Measurements from ENCODE around the gene TMEM132C. TPM values are rescaled to one million over a fixed set of nuclear protein-coding genes. Genes with fewer than 3 reads are reported as not detected.

TMEM132C gene
- total and polyA plus RNA-seq, 2 of the 13 experiments (the other 11 are each of a cell fraction or from before 2014, with no cell fraction given) = not detected

DNA sequence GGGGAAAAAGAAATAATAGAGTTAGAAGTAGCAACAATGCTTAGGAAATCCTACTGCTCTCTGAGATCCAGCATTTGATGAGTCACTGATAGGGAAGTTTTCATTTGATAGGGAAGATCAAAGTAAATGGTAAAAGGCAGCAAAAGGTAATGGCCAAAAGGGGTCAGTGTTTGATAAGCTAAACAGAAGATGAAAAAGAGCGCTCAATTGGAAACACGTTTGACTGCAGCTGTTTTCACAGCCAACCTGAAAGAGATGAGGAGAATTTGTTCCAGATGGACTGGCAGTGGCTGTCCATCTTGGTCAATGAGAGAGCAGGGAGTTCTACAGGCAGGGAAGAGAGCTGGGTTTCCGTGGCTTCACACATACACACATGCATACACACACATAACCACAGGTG is 264.2 kb downstream of the TMEM132C start:
- CTCF ChIA-PET (ENCODE audit: low intra/inter-chr PET ratio, low total read pairs) = no interaction called here
- no TSS peak for BruUV-seq (replicated peaks)

More for the DNA sequence above, 264.2 kb downstream of the TMEM132C start:
- FAIRE-seq (no peak), DNase-seq (ENCODE audit: low spot score) (no peak), ATAC-seq (no peak)
- in situ Hi-C loops (cut with HindIII; ENCODE audit: extremely low pct_ligation_motif_present, low pct_unique_long_range_greater_than_20kb) (no loop called here), intact Hi-C loops (cut with micrococcal nuclease; ENCODE audit: unreplicated experiment) (no loop called here)
- 43% methylated on average over 3 of the region's 3 CpGs for WGBS (ENCODE audit: low lambda C conversion rate)
- Histone ChIP-seq H3K27me3 (ENCODE audit: control insufficient read depth in 1 of 2, insufficient read depth in 2 of 2, low read length in 2 of 2) (no peaks in the 10 kb centered on the region; a peak in 1 of 5 replicates), H3K27ac (ENCODE audit: extremely low read length, insufficient read depth, low read length) (no peak overlapping the region), H3K9me3 (ENCODE audit: low read length) (no peaks in the 10 kb centered on the region), H3K4me2 (ENCODE audit: low read depth, low read length) (no peak overlapping the region), H3K9ac (ENCODE audit: insufficient read depth, low read depth, low read length) (no peak overlapping the region), H4K20me1 (ENCODE audit: insufficient read depth, low read length) (no peaks in the 10 kb centered on the region), H3K4me1 (ENCODE audit: insufficient read depth, low read length) (no peaks in the 10 kb centered on the region), H3K36me3 (replicated peaks in 1 of 2; ENCODE audit: control insufficient read depth in 1 of 2, insufficient read depth in 2 of 2, low read length in 2 of 2) (no peaks in the 10 kb centered on the region), H2AFZ (ENCODE audit: low read length) (no peak overlapping the region), H3K79me2 (ENCODE audit: insufficient read depth, low read length) (no peaks in the 10 kb centered on the region), H3K4me3 (replicated peaks in 1 of 3; ENCODE audit: insufficient read depth in 1 of 3, low read depth in 2 of 3, low read length in 3 of 3) (no peak overlapping the region)
- TF ChIP-seq, protein P1, sequence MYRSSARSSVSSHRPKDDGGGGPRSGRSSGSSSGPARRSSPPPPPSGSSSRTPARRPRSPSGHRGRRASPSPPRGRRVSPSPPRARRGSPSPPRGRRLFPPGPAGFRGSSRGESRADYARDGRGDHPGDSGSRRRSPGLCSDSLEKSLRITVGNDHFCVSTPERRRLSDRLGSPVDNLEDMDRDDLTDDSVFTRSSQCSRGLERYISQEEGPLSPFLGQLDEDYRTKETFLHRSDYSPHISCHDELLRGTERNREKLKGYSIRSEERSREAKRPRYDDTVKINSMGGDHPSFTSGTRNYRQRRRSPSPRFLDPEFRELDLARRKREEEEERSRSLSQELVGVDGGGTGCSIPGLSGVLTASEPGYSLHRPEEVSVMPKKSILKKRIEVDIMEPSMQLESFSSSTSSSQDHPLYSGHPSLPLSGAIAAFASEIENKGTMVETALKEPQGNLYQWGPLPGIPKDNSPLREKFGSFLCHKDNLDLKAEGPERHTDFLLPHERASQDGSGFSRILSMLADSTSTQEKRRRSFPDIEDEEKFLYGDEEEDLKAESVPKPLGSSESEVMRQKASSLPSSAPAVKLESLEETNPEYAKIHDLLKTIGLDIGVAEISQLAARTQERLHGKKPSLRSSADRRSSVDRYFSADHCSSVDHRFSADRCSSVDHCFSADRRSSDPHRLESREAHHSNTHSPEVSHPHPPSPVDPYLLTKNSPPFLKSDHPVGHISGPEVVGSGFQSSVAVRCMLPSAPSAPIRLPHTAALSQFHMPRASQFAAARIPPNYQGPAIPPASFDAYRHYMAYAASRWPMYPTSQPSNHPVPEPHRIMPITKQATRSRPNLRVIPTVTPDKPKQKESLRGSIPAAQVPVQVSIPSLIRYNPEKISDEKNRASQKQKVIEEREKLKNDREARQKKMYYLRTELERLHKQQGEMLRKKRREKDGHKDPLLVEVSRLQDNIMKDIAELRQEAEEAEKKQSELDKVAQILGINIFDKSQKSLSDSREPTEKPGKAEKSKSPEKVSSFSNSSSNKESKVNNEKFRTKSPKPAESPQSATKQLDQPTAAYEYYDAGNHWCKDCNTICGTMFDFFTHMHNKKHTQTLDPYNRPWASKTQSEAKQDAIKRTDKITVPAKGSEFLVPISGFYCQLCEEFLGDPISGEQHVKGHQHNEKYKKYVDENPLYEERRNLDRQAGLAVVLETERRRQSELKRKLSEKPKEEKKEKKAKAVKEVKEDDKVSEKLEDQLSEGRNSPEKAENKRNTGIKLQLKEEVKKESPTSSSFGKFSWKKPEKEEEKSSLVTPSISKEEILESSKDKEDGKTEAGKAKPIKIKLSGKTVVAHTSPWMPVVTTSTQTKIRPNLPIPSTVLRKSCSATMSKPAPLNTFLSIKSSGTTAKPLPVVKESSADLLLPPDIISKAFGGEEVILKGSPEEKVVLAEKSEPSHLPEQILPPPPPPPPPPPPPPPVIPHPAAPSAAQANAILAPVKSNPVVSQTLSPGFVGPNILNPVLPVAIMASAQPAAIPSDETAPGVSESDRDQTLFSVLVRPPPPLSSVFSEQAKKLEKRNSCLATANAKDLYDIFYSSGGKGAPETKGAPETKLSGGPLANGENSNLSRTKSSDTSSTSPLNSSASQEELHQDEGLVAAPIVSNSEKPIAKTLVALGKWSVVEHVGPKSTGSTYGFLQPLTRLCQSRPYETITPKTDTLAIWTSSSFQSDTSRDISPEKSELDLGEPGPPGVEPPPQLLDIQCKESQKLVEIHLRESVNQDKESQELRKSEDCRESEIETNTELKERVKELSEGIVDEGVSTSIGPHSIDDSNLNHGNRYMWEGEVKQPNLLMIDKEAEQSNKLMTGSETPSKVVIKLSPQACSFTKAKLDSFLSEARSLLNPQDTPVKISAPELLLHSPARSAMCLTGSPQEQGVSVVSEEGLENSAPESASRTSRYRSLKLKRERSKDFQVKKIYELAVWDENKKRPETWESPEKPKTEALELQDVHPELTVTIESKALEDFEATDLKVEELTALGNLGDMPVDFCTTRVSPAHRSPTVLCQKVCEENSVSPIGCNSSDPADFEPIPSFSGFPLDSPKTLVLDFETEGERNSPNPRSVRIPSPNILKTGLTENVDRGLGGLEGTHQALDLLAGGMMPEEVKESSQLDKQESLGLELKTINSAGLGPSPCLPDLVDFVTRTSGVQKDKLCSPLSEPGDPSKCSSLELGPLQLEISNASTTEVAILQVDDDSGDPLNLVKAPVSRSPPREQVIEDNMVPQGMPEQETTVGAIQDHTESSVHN (CRISPR knock-in tag; IDR thresholded peaks at IDR 0.05) = no peak
- TF ChIP-seq TBP (CRISPR knock-in tag; IDR thresholded peaks at IDR 0.05) = no peak
- TF ChIP-seq TCF7 (IDR thresholded peaks at IDR 0.05; ENCODE audit: low read depth) = no peak
- TF ChIP-seq CEBPB (IDR thresholded peaks at IDR 0.05; ENCODE audit: borderline replicate concordance, low read depth, low read length) = no peak
- TF ChIP-seq, protein P2, sequence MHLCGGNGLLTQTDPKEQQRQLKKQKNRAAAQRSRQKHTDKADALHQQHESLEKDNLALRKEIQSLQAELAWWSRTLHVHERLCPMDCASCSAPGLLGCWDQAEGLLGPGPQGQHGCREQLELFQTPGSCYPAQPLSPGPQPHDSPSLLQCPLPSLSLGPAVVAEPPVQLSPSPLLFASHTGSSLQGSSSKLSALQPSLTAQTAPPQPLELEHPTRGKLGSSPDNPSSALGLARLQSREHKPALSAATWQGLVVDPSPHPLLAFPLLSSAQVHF (CRISPR knock-in tag; IDR thresholded peaks at IDR 0.05) = no peak
- TF ChIP-seq, protein P3, sequence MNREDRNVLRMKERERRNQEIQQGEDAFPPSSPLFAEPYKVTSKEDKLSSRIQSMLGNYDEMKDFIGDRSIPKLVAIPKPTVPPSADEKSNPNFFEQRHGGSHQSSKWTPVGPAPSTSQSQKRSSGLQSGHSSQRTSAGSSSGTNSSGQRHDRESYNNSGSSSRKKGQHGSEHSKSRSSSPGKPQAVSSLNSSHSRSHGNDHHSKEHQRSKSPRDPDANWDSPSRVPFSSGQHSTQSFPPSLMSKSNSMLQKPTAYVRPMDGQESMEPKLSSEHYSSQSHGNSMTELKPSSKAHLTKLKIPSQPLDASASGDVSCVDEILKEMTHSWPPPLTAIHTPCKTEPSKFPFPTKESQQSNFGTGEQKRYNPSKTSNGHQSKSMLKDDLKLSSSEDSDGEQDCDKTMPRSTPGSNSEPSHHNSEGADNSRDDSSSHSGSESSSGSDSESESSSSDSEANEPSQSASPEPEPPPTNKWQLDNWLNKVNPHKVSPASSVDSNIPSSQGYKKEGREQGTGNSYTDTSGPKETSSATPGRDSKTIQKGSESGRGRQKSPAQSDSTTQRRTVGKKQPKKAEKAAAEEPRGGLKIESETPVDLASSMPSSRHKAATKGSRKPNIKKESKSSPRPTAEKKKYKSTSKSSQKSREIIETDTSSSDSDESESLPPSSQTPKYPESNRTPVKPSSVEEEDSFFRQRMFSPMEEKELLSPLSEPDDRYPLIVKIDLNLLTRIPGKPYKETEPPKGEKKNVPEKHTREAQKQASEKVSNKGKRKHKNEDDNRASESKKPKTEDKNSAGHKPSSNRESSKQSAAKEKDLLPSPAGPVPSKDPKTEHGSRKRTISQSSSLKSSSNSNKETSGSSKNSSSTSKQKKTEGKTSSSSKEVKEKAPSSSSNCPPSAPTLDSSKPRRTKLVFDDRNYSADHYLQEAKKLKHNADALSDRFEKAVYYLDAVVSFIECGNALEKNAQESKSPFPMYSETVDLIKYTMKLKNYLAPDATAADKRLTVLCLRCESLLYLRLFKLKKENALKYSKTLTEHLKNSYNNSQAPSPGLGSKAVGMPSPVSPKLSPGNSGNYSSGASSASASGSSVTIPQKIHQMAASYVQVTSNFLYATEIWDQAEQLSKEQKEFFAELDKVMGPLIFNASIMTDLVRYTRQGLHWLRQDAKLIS (CRISPR knock-in tag; IDR thresholded peaks at IDR 0.05) = no peak
- TF ChIP-seq, protein P4, sequence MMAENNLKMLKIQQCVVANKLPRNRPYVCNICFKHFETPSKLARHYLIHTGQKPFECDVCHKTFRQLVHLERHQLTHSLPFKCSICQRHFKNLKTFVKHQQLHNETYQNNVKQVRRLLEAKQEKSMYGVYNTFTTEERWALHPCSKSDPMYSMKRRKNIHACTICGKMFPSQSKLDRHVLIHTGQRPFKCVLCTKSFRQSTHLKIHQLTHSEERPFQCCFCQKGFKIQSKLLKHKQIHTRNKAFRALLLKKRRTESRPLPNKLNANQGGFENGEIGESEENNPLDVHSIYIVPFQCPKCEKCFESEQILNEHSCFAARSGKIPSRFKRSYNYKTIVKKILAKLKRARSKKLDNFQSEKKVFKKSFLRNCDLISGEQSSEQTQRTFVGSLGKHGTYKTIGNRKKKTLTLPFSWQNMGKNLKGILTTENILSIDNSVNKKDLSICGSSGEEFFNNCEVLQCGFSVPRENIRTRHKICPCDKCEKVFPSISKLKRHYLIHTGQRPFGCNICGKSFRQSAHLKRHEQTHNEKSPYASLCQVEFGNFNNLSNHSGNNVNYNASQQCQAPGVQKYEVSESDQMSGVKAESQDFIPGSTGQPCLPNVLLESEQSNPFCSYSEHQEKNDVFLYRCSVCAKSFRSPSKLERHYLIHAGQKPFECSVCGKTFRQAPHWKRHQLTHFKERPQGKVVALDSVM (CRISPR knock-in tag; IDR thresholded peaks at IDR 0.05) = no peak
- no peak for TF ChIP-seq ZNF629 (CRISPR knock-in tag; conservative IDR thresholded peaks at IDR 0.05)
- no peak for TF ChIP-seq ZNF564 (CRISPR knock-in tag; IDR thresholded peaks at IDR 0.05)
- POLR2A ChIA-PET = no interaction called here
